Kasumi-1 (cell line): ENCODE results near the gene LRRC8B.
"Not testable (repeated sequence)": the region's sequence is repeated elsewhere in the genome, so short reads cannot be mapped to it uniquely, and the experiment has no call there.

Experiments
- DNase-seq, 2 experiments: peaks; one replicate each; lab custom pipeline; 2025; lab: John Stamatoyannopoulos, UW

LRRC8B gene

DNA sequence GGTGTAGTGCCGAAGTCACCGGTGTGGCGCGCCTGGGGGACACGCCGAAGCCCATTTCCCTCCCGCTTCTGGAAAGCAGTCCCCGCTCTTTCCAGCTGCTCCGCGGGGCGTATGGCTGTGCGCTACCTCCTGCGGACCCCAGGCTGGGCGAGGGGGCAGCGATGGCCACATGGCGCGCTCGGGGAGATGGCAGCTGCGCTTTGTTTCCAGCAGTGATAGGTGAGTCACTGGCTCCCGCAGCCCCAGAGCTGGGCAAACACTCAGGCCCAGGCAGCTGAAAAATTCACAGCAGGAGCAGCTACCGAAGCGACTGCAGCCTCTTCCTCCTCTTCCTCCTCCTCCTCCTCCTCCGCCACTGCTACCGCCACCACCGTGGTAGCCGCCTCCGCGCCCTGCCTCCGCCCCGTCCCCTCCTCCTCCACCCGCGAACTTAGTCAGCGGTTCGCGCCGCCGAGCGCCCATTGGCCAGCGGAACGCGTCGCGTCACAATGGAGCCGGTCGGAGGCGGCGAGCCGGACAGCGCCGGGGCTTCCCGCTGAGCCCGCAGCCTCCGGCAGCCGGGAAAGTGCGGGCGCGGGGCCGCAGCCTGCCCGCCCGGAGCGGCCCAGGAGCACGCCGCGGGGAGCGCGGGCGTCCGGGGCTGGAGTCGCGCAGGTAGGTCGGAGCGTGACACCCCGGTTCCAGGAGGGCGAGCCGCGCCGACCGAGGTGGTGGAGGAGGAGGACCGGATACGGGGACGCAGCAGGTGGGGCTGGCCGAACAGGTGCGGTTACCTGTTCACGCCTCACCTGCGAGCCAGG is at the start of gene LRRC8B:
LRRC8B (plus strand) TSS at position 461 of the 800 bp plus-strand sequence. CDS start 57,822 bp downstream, outside the sequence.
- DNase-seq = peak; percentile 71

DNA sequence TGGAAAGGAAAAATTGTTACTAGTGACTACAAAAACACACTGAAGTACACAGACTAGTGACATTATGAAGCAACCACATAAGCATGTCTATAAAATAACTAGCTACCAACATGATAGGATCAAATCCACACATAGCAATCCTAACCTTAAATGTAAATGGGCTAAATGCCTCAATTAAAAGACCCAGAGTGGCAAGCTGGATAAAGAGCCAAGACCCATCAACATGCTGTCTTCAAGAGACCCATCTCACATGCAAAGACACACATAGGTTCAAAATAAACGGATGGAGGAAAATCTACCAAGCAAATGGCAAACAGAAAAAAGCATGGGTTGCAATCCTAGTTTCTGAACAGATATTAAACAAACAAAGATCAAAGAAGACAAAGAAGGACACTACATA is 49.4 kb upstream of the LRRC8B start:
- DNase-seq = no peak

DNA sequence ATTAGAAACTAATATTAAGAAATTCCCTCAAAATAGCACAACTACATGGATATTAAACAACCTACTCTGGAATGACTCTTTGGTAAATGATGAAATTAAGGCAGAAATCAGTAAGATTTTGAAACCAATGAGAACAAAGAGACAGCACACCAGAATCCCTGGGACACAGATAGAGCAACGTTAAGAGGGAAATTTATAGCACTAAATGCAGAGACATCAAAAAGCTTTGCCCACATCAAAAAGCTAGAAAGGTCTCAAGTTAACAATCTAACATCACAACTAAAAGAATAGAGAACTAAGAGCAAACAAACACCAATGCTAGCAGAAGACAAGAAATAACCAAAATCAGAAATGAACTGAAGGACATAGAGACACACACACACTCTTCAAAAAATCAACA is 48.6 kb upstream of the LRRC8B start:
- DNase-seq = no peak

DNA sequence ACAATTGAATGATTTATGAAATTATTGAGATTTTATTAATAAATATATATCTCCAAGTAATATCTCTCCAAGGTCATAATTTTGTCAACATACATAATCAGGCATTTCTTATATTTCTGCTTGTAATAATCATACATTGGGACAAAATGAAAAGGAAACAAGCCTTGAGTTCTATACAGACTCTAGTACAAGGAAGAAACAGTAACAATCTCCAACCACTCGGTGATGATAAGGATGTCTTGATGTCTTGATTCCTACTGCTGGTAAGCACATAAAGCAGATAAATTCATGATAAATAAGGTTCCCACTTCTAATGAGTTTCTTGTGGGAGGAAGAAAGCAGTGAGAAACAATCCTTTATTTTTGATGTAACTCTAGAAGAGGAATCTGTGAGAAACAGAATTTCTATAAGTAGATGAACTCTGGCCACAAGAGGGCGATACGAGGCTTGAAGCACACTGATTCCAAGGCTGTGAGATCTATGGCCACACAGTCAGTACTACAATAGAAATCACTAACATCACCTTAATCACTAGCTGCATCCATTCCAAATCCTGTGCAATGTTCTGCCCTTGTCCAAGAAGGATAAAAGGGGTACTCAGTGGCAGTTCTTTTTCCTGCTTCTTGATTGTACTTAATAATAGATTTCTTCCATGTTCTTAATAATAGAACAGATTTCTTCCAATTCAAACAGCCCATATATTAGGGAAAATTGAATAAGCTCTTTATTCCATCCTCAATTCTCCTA is 41.4 kb upstream of the LRRC8B start:
- DNase-seq = peak; percentile 90 to 91

DNA sequence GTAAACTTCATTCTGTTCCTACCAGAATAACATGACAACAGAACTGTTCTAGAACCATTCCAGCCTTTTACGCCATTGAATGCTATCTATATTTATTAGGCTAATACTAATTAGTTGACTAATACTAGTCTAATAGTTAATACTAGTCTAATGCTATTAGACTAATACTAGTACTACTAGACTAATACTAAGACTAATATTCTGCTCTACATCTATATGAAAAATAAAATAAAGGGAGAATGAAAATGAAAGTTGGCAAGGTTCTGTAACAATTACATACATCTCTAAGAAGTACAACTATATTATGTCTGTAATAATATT is 40.9 kb upstream of the LRRC8B start:
- DNase-seq = no peak

DNA sequence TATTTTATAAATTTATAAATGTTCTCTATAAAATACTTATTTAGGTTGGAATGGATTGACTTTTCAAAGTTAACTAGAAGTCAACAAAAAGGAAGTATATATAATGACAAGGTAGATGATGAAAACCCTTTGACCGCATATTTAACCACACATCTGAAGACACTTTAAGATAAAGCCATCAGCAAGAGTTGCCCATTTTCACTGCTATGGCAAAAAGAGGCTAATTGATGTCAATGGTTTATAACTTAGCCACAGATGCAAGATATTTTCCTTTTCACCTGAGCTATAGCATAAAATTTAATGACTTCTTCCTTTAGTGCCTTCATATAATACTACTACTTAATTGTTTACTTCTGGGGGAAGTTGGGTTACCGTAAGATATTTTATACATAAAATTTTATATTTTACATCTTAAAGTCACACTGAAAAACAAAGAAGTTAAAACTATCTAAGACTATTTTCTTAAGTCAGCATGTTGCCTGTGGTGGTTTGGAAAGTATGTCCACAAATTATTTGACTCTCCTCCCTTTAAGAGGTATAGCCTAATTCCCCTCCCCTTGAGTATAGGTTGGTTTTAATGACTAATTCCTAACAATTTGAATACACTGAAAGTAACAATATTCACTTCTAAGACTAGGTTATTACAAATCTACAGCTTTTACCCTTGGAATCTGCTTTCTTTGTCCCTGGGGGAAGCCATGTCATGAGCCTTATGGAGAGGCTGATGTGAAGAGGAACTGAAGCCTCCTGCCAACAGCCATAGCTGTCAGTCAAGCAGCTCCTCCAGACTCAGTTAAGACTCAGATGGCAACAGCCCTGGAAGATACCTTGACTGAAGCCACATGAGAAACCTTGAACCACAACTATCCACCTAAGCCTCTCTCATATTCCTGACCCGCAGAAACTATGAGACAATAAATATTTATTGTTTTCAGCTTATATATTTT is 40.3 kb upstream of the LRRC8B start:
- peak in 1 of 2 experiments; percentile 15 for DNase-seq

DNA sequence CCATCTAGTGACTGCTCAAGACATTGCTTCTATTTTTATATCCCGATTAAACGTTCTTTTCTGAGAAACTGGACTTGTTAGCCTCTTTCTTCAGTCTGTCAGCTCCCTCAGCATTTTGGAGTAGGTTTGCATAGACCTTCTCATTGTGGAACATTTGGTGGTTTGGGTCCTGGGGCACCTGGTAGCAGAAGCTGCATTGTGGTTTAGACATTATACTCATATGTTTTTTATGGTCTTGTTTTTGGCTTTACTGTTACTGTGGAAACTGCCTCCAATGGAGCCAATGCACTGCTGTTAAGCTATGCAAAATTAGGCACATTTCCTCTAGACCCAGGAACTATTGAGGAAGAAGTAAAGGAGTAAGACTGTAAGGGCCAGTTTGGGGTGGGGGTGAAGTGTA is 36.7 kb upstream of the LRRC8B start:
- DNase-seq = no peak

DNA sequence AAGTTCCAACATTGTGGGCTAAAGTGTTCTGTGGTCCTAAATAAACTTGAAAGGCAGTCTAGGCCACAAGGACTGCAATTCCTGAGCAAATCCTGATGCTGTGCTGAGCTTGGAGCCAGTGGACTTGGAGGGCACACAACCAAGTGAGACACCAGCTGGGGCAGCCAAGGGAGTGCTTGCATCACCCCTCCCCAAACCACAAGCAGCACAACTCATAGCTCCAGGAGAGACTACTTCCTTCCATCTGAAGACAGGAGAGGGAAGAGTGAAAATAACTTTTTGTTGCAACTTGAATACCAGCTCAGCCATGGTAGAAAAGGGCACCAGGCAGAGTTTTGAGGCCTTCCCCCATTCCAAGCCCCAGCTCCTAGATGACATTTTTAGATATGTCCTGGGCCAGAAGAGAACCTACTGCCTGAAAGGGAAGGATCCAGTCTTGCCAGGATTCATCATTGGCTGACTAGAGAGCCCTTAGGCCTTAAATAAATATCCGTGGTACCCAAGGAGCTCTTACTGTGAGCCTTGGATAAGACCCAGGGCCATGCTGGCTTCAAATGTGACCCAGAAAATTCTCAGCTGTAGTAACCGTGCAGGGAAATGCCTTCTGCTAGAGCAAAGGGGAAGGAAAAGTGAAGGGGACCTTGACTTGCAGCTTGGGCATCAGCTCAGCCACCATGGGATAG is 35.4 kb upstream of the LRRC8B start:
- DNase-seq = peak; percentile 89 to 91

DNA sequence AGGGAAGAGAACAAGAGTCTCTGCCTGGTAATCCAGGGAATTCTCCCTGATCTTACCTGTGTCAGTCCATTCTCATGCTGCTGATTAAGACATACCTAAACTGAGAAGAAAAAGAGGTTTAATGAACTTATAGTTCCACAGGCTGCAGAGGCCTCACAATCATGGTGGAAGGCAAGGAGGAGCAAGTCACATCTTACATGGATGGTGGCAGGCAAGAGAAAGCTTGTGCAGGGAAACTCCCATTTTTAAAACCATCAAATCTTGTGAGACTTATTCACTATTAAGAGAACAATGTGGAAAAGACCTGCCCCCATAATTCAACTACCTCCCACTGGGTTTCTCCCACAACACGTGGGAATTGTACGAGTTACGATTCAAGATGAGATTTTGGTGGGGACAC is 34.2 kb upstream of the LRRC8B start:
- no peak for DNase-seq

DNA sequence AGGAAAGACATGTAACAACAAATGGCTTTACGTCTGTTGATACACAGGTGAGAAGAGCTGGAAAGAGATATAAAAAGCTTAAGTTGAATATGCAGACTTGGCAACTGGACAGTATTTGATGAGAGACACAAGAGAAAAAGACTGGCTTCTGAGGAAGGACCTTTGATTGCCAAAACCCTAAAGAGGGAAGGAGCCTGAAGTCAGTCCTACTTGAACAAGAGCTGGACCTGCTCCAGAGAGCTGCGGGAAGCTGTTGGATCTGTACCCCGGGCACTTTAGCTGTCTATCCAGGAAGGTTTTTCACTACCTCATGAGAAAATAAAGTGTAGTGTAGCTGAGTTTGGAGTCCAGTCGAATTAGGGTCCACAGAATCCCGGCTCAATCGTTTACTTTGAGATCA is 25.3 kb upstream of the LRRC8B start:
- no peak for DNase-seq

DNA sequence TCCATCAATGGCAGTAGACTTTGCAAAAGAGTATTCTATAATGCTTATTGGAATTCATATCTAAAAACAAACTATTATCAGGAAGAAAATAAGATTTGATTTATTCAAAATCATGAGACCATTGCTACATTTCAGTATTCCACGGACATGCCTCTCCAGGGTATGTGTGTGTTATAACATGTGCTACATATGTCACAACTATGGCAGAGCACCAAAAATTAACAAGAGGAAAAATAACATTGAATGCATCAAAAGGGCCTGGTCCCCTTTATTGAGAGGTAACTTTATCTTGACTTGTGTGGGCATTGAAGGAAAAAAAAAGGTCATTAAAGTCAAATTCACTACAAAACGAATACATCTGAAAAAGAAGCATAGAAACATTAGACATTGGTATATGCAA is 22.6 kb upstream of the LRRC8B start:
- DNase-seq = no peak

DNA sequence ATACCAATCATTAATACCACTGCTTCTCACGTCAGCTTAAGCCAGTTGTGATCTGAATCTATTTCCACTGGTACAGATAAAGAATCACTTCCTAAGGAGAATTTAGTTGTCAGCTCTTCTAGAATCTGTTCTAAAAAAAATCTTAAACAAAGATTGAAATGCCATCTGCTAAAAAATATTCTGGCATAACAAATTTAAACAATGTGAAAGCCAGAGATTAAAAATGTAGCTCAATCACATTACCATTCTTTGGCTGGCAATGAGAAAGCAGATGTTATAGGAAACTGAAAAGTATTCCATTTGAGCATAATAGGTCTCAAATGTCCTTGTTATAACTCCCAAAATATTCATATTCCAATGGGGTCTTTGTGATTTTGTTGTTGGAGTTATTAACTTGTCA is 21.7 kb upstream of the LRRC8B start:
- DNase-seq = no peak

DNA sequence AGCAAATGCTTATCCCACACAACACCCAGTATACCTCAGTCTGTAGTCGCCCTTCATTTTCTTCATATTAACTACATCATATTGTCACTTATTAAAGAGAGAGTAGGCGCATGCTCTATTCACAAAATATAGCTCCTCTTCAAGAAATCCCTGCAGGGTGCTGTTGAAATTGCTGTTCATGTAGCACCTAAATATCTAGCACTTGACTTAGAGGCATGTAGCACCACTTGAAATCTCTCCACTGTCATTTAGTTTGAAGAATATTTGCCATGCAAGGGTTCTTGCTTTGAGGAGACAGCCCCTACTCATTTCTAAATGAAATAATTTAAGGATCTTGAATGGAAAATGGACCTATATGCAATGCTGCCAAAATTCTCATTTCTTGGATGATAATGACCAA is 20.9 kb upstream of the LRRC8B start:
- DNase-seq = no peak

DNA sequence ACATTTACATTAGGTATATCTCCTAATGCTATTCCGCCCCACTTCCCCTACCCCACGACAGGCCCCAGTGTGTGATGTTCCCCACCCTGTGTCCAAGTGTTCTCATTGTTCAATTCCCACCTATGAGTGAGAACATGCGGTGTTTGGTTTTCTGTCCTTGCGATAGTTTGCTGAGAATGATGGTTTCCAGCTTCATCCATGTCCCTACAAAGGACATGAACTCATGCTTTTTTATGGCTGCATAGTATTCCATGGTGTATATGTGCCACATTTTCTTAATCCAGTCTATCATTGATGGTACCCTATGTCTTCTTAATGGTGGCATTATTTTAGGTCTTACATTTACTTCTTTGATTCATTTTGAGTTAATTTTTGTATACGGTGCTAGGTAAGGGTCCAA is 14.6 kb upstream of the LRRC8B start:
- DNase-seq = not testable (repeated sequence)

DNA sequence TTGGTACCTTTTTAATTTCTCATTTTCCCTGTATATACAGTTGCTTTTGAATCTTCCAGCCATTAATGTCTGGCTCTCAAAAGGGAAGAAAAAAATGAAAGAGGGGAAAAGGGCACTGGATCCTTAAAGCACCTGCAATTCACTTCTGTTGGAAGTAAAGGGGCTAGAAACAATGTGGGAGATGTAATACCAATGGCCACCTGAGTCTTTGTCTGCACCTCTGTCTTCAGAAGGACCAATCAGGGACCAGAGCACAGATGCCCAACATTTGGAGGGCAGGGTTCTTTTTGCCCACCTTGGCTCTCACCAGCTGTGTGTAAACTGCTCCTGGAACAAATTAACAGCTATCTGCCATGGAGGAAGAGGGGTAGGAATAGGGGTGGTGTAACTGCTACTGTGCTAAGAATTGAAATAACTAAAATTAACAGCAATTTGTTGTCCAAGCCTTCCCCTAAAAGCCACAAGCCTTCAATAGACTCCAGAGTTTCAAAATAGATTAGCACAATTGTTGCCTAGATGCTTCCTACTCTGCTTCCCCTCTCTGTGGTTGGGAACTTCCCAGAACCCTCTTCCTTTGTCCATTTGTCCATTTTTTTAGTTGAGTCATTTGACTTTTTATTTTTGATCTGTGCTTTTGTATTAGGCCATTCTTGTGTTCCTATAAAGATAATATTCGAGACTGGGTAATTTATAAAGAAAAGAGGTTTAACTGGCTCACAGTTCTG is 11.5 kb upstream of the LRRC8B start:
- peak; percentile 3 to 14 for DNase-seq

DNA sequence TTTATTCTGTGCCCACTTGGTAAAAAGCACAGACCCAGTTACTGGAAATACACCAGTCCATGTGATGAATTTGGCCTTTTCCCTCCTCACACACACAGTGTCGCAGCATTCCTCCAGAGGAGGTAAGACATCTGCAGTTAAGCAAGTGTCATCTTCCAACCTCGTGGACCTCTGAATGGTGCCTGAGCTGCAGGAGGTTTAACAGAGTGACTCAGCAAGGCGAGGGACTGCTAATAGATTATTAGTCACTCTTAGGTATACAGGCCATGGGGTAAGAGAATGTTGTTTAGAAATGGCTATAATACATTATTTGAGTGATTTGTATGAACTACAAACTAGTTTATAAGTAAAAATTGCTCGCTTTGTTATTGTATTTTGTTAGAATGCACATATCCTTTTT is 8.6 kb upstream of the LRRC8B start:
- no peak for DNase-seq

DNA sequence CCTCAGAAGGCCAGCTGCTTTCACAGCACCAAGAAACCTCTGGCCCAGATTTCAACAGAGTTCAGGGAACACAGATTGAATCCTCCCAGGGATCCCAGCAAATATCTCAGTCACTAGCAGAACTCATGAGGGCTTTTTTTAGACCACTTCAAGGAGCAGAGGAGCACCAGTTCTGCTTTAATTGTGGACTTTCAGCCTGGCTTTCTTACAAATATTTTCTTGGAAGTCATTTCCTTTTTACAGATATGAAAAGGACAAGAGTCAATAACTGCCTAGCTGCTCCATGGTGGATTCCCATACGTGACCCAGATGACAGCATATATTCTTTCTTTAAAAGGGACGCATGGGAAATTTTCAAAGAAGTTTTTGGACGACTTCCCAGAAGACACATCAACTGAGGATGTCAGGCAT is 6.4 kb upstream of the LRRC8B start:
- no peak for DNase-seq

DNA sequence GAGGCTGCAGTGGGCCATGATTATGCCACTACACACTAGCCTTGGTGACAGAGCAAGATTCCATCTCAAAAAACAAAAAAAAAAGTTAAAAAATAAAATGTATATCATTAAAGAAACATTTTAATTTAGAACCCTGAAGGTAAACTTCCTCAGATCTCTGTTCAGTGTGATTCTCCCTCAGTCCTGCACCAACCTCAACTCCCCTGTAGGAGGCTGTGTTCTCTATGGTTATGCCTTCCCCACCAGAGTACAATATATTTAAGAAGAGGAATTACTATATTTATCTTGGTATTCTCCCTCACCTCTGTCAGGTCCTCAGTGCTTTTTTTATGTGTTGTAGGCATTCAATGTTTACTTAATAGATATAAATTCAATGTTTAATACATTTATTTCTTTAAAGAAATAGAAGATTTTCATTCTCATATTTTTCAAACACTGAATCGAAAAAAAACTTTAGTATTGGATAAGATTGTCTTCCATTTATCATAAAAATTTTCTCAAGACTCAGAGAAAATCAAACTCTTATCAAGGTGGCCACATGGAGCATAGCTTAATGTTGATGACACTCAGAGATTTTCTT is 4.8 kb upstream of the LRRC8B start:
- DNase-seq = peak; percentile 79 to 90

DNA sequence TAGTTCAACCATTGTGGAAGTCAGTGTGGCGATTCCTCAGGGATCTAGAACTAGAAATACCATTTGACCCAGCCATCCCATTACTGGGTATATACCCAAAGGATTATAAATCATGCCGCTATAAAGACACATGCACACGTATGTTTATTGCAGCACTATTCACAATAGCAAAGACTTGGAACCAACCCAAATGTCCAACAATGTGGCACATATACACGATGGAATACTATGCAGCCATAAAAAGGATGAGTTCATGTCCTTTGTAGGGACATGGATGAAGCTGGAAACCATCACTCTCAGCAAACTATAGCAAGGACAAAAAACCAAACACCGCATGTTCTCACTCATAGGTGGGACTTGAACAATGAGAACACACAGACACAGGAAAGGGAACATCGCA is 2.7 kb upstream of the LRRC8B start:
- DNase-seq = not testable (repeated sequence)

DNA sequence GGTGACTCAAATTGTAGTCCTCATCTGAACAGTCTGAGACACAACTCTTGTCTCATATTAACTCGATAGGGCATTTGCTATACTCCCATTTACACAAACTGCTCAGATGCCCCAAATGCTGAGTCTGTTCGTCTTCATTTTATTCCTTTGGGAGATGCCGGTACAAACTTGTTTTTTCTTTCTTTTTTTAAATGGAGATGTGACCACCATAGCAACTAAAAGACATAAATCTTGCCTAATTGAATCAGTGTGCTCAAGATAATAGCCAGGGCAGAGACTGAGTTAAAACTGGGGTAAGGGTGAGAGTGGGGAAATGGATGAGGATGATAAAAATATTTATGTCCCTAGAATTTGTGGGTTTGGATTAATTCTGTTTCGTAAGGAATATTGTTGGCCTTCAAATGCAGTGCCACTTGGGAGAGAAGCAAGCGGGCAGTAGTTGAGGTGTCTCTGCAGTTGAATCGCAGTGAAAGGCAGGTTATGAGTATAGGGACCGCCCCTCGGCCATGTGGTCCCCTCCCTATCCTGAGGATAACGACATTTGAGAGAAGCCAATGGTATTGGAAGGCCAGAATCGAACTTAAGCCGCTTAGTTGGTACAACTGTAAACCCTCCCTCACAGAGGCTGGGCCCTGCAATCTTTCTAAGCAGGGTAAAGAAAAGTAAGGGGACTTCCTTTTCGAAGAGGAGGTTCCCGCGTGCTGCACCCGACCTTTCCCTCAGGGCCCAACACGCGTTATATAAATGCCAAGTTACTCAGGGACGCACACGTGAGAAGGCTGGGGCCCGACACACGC is 859 bp upstream of the LRRC8B start:
- peak; percentile 76 to 84 for DNase-seq
